GM12878 (cell line): ENCODE results near the gene TCF7L2. TPM values are rescaled to one million over a fixed set of nuclear protein-coding genes. Genes with fewer than 3 reads are reported as not detected.

Experiments used
- CBFB ChIP-seq: IDR thresholded peaks from 2 replicates; pipeline ENCODE4 v1.6.1; 2016; ENCODE audit warnings: antibody characterized with exemption, low read depth
- DPF2 ChIP-seq: fragments of 450-650 bp; IDR thresholded peaks from 2 replicates; pipeline ENCODE4 v1.6.1; 2017; ENCODE audit warnings: mild to moderate bottlenecking
- FOXM1 ChIP-seq: IDR thresholded peaks from 2 replicates; pipeline ENCODE4 v1.6.1; 2012; ENCODE audit warnings: low read depth, mild to moderate bottlenecking, inconsistent platforms, low read length, moderate library complexity
- IKZF2 ChIP-seq, 2 experiments: fragments of 450-650 bp; IDR thresholded peaks; 2 replicates each; pipeline ENCODE4 v1.6.1; 2017; ENCODE audit warnings: mild to moderate bottlenecking in 2 of 2, moderate library complexity in 2 of 2
- IRF5 ChIP-seq: fragments of 450-650 bp; IDR thresholded peaks from 2 replicates; pipeline ENCODE4 v1.6.1; 2017; ENCODE audit warnings: borderline replicate concordance
- MEF2A ChIP-seq: IDR thresholded peaks from 2 replicates; pipeline ENCODE4 v1.6.1; 2011; ENCODE audit warnings: low read depth, mild to moderate bottlenecking, low read length, moderate library complexity; ENCODE audit not compliant: insufficient read depth
- MEF2B ChIP-seq: fragments of 450-650 bp; IDR thresholded peaks from 2 replicates; pipeline ENCODE4 v1.6.1; 2018; ENCODE audit warnings: mild to moderate bottlenecking, moderate library complexity; ENCODE audit not compliant: partially characterized antibody, poor library complexity, severe bottlenecking
- MLLT1 ChIP-seq: fragments of 450-650 bp; IDR thresholded peaks from 2 replicates; pipeline ENCODE4 v1.6.1; 2016; ENCODE audit warnings: mild to moderate bottlenecking
- RUNX3 ChIP-seq: IDR thresholded peaks from 2 replicates; pipeline ENCODE4 v1.6.1; 2012; ENCODE audit warnings: low read length, inconsistent platforms
- SUPT20H ChIP-seq: IDR thresholded peaks from 2 replicates; pipeline ENCODE4 v1.6.1; 2011; ENCODE audit warnings: low read depth, mild to moderate bottlenecking, low read length, moderate library complexity, borderline replicate concordance; ENCODE audit not compliant: control insufficient read depth
- polyA plus RNA-seq, 11 experiments: library from polyadenylated mRNA; depleted of rRNA in 4 of 11; unstranded in 6 of 11; stranded (reverse) in 5 of 11; fragments of >200 nt; fragmentation: Nextera tagmentation in 4 of 11; fragmentation: Illumina TruSeq in 1 of 11; extraction: Ambion mirVana in 4 of 11; extraction: Trizol in 1 of 11; gene quantifications; 1 replicate in 1 of 11; 2 replicates in 10 of 11; pipeline versions ENCODE4 v1.2.1 to v1.2.3, GENCODE V29; 2011 to 2016; ENCODE audit warnings: inconsistent platforms in 2 of 11, missing spikeins in 2 of 11, low read depth in 1 of 11
- total RNA-seq, 4 experiments: library from RNA; depleted of rRNA in 3 of 4; stranded (reverse); fragments of >200 nt in 3 of 4; fragmentation: Illumina TruSeq in 1 of 4; extraction: Trizol in 1 of 4; gene quantifications; 2 replicates each; pipeline versions ENCODE4 v1.2.1 to v1.2.3, GENCODE V29; 2013 to 2021

TCF7L2 gene
- total and polyA plus RNA-seq, 10 of the 15 experiments (the other 5 are each of a cell fraction or from before 2014, with no cell fraction given), result 0.02 to 1.1 (median 0.35) TPM; not detected in 4

- no peak for TF ChIP-seq SUPT20H
- TF ChIP-seq MLLT1, result 0 out of 2 replicates have a peak, but pooled peaks have one; percentile 7
- TF ChIP-seq MEF2B, result peak; percentile 25
- TF ChIP-seq CBFB, result peak; percentile 53; the same call in 1 of the 2 replicates
- TF ChIP-seq FOXM1, result peak; percentile 15; the same call in 1 of the 2 replicates
- TF ChIP-seq IKZF2 (IDR thresholded peaks at IDR 0.05), result peak in 1 of 2 experiments; percentile 12; a peak in 2 of 4 replicates
- TF ChIP-seq RUNX3, result peak; percentile 94
- peak; percentile 35; the same call in 1 of the 2 replicates for TF ChIP-seq DPF2
- TF ChIP-seq IRF5, result no peak
- TF ChIP-seq MEF2A, result peak; percentile 93
Observed at GRCh38 chr10:113094114-113094486, 144.1 kb downstream of the TCF7L2 start (continued).
